ENCODE data around the gene NCCRP1. TPM values are rescaled to one million over a fixed set of nuclear protein-coding genes. Genes with fewer than 3 reads are reported as not detected.

The NCCRP1 gene
- total RNA-seq, 2 experiments from 2014 or later = not detected

- no peak overlapping the region for H3K27ac Mint-ChIP-seq
Observed at GRCh38 chr19:39194832-39195542, 1.8 kb upstream of the NCCRP1 start.

GRCh38 chr19:39195755-39196154 lies 1.0 kb upstream of the NCCRP1 start:
- ChIA-PET CTCF (interaction anchor here (1.2 kb wide), 1 partner anchor 202 kb away, joined by 3 read pairs; no protein-coding TSS in a partner anchor), POLR2A (no interaction called here)
- H3K27me3 Mint-ChIP-seq = peaks cover 51% of the 10 kb centered on the region
- no peaks in the 10 kb centered on the region for H3K36me3 Mint-ChIP-seq
- peaks cover 18% of the 10 kb centered on the region for H3K4me1 Mint-ChIP-seq (ENCODE audit: low read depth)
- H3K27ac Mint-ChIP-seq = no peak overlapping the region
- intact Hi-C loops (cut with micrococcal nuclease) = no loop called here
- no peak for DNase-seq
- no peaks in the 10 kb centered on the region for H3K9me3 Mint-ChIP-seq
- no peak overlapping the region for H3K4me3 Mint-ChIP-seq

More at GRCh38 chr19:39194832-39195542, 1.8 kb upstream of the NCCRP1 start:
- CTCF ChIA-PET = interaction anchor here (1.2 kb wide), 1 partner anchor 203 kb away, joined by 3 read pairs; no protein-coding TSS in a partner anchor
- POLR2A ChIA-PET = no interaction called here
- DNase-seq = no peak
- Mint-ChIP-seq H3K27me3 (peaks cover 47% of the 10 kb centered on the region), H3K9me3 (no peaks in the 10 kb centered on the region), H3K36me3 (no peaks in the 10 kb centered on the region), H3K4me1 (ENCODE audit: low read depth) (peaks cover 18% of the 10 kb centered on the region), H3K4me3 (no peak overlapping the region)
- intact Hi-C loops (cut with micrococcal nuclease) = no loop called here

- Mint-ChIP-seq H3K9me3 (no peaks in the 10 kb centered on the region), H3K27ac (no peak overlapping the region), H3K4me1 (ENCODE audit: low read depth) (peaks cover 18% of the 10 kb centered on the region), H3K4me3 (no peak overlapping the region), H3K27me3 (peaks cover 56% of the 10 kb centered on the region), H3K36me3 (no peaks in the 10 kb centered on the region)
- CTCF ChIA-PET = interaction anchor here (1.0 to 1.9 kb wide), 3 partner anchors 10 to 202 kb away, joined by 3 to 5 read pairs (median 3); no protein-coding TSS in a partner anchor
- intact Hi-C loops (cut with micrococcal nuclease) = no loop called here
- no peak for DNase-seq
- POLR2A ChIA-PET = no interaction called here
Observed at GRCh38 chr19:39196320-39196719, 444 bp upstream of the NCCRP1 start.

GRCh38 chr19:39197808-39198207 lies 1.0 kb downstream of the NCCRP1 start:
- Mint-ChIP-seq H3K4me3 (no peak overlapping the region), H3K36me3 (no peaks in the 10 kb centered on the region), H3K9me3 (no peaks in the 10 kb centered on the region), H3K4me1 (ENCODE audit: low read depth) (peaks cover 18% of the 10 kb centered on the region), H3K27ac (no peak overlapping the region), H3K27me3 (peaks cover 67% of the 10 kb centered on the region)
- POLR2A ChIA-PET = no interaction called here
- intact Hi-C loops (cut with micrococcal nuclease) = no loop called here
- CTCF ChIA-PET = interaction anchor here (1.9 kb wide), 1 partner anchor 11 kb away, joined by 5 read pairs; no protein-coding TSS in a partner anchor
- no peak for DNase-seq

GRCh38 chr19:39199025-39199424 lies 2.3 kb downstream of the NCCRP1 start:
- intact Hi-C loops (cut with micrococcal nuclease) = no loop called here
- H3K9me3 Mint-ChIP-seq = no peaks in the 10 kb centered on the region
- H3K27ac Mint-ChIP-seq = no peak overlapping the region
- H3K36me3 Mint-ChIP-seq = no peaks in the 10 kb centered on the region
- H3K4me1 Mint-ChIP-seq (ENCODE audit: low read depth) = peaks cover 18% of the 10 kb centered on the region
- ChIA-PET POLR2A (no interaction called here), CTCF (interaction anchor here (0.7 kb wide), 1 partner anchor 969 kb away, joined by 3 read pairs; no protein-coding TSS in a partner anchor)
- H3K27me3 Mint-ChIP-seq = peaks cover 68% of the 10 kb centered on the region
- H3K4me3 Mint-ChIP-seq = no peak overlapping the region
- no peak for DNase-seq

GRCh38 chr19:39200066-39200802 lies 3.5 kb downstream of the NCCRP1 start:
- Mint-ChIP-seq H3K27ac (no peak overlapping the region), H3K36me3 (no peaks in the 10 kb centered on the region), H3K4me3 (no peak overlapping the region), H3K27me3 (peaks cover 68% of the 10 kb centered on the region), H3K9me3 (no peaks in the 10 kb centered on the region), H3K4me1 (ENCODE audit: low read depth) (peaks cover 17% of the 10 kb centered on the region)
- intact Hi-C loops (cut with micrococcal nuclease) = no loop called here
- CTCF ChIA-PET = no interaction called here
- POLR2A ChIA-PET = interaction anchor here (0.5 kb wide), 1 partner anchor 570 kb away, joined by 4 read pairs; no protein-coding TSS in a partner anchor
- DNase-seq = no peak

GRCh38 chr19:39200803-39201115 lies 4.0 kb downstream of the NCCRP1 start:
- no peak overlapping the region for H3K4me3 Mint-ChIP-seq
- no peak overlapping the region for H3K27ac Mint-ChIP-seq
- ChIA-PET CTCF (interaction anchor here (0.6 kb wide), 1 partner anchor 60 kb away, joined by 3 read pairs; no protein-coding TSS in a partner anchor), POLR2A (no interaction called here)
- no peaks in the 10 kb centered on the region for H3K36me3 Mint-ChIP-seq
- no peak for DNase-seq
- peaks cover 65% of the 10 kb centered on the region for H3K27me3 Mint-ChIP-seq
- H3K9me3 Mint-ChIP-seq = no peaks in the 10 kb centered on the region
- peaks cover 12% of the 10 kb centered on the region for H3K4me1 Mint-ChIP-seq (ENCODE audit: low read depth)
- intact Hi-C loops (cut with micrococcal nuclease) = no loop called here

- DNase-seq = no peak
- intact Hi-C loops (cut with micrococcal nuclease) = no loop called here
- Mint-ChIP-seq H3K27me3 (peaks cover 51% of the 10 kb centered on the region), H3K4me1 (ENCODE audit: low read depth) (no peaks in the 10 kb centered on the region), H3K9me3 (no peaks in the 10 kb centered on the region), H3K27ac (no peak overlapping the region), H3K4me3 (no peak overlapping the region), H3K36me3 (no peaks in the 10 kb centered on the region)
- CTCF ChIA-PET = interaction anchor here (2.2 kb wide), 1 partner anchor 16 kb away, joined by 6 read pairs; no protein-coding TSS in a partner anchor
- POLR2A ChIA-PET = no interaction called here
Observed at GRCh38 chr19:39202998-39203355, 6.2 kb downstream of the NCCRP1 start.

- no peaks in the 10 kb centered on the region for H3K9me3 Mint-ChIP-seq
- CTCF ChIA-PET = interaction anchor here (1.0 to 2.2 kb wide), 2 partner anchors 9 to 16 kb away, joined by 4 to 6 read pairs; no protein-coding TSS in a partner anchor
- H3K27ac Mint-ChIP-seq = no peak within 1 kb of the TSS
- H3K27me3 Mint-ChIP-seq = peaks cover 44% of the 10 kb centered on the region
- no peak within 1 kb of the TSS for H3K4me3 Mint-ChIP-seq
- no peaks in the 10 kb centered on the region for H3K36me3 Mint-ChIP-seq
- DNase-seq = no peak
- POLR2A ChIA-PET = interaction anchor here (1.1 kb wide), 1 partner anchor 78 kb away, joined by 3 read pairs; the partner anchor contains the start of gene PAK4
- intact Hi-C loops (cut with micrococcal nuclease) = no loop called here
- no peaks in the 10 kb centered on the region for H3K4me1 Mint-ChIP-seq (ENCODE audit: low read depth)
Observed at GRCh38 chr19:39203372-39204341, 6.9 kb downstream of the NCCRP1 start, which contains the start of gene SYCN. SYCN (minus strand) TSS chr19:39204263; CDS start chr19:39204254, 9 bp downstream.

- Mint-ChIP-seq H3K36me3 (no peaks in the 10 kb centered on the region), H3K4me3 (no peak overlapping the region), H3K27me3 (peaks cover 39% of the 10 kb centered on the region), H3K9me3 (no peaks in the 10 kb centered on the region), H3K27ac (no peak overlapping the region), H3K4me1 (ENCODE audit: low read depth) (no peaks in the 10 kb centered on the region)
- POLR2A ChIA-PET = no interaction called here
- CTCF ChIA-PET = interaction anchor here (0.6 kb wide), 2 partner anchors 17 to 65 kb away, joined by 3 read pairs; no protein-coding TSS in a partner anchor
- DNase-seq = no peak
- intact Hi-C loops (cut with micrococcal nuclease) = no loop called here
Observed at GRCh38 chr19:39205449-39205764, 8.6 kb downstream of the NCCRP1 start.

GRCh38 chr19:39206122-39206521 lies 9.4 kb downstream of the NCCRP1 start:
- no peaks in the 10 kb centered on the region for H3K36me3 Mint-ChIP-seq
- peaks cover 32% of the 10 kb centered on the region for H3K27me3 Mint-ChIP-seq
- no peak overlapping the region for H3K27ac Mint-ChIP-seq
- ChIA-PET CTCF (interaction anchor here (0.6 to 0.8 kb wide), 2 partner anchors 18 to 129 kb away, joined by 3 read pairs; no protein-coding TSS in a partner anchor), POLR2A (no interaction called here)
- intact Hi-C loops (cut with micrococcal nuclease) = no loop called here
- no peak overlapping the region for H3K4me3 Mint-ChIP-seq
- H3K4me1 Mint-ChIP-seq (ENCODE audit: low read depth) = no peaks in the 10 kb centered on the region
- no peaks in the 10 kb centered on the region for H3K9me3 Mint-ChIP-seq
- no peak for DNase-seq
